ENCODE measurements around the gene FAM81B.
A peak's percentile ranks its signal among the peaks of the same experiment; 100 is the strongest.

The FAM81B gene

DNA sequence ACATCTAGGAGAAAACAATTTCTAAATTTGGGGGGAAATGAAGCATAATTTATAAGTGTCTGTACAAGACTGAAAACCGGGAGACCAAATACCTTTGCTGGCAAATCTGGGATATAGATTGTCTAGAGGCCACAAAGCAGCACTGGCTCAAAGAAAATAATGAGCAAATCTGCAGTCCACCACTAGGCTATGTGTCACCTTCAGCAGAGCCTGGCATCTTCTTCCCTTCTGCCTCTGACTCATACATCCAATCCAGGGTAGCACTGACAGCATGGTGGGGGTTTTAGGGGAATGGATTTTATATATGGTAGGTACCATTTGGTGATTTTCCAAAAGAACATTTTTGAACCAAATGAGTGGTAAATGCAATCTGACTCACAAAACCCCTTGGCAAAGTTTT is 12.8 kb downstream of the FAM81B start:
- DNase-seq, result no peak

DNA sequence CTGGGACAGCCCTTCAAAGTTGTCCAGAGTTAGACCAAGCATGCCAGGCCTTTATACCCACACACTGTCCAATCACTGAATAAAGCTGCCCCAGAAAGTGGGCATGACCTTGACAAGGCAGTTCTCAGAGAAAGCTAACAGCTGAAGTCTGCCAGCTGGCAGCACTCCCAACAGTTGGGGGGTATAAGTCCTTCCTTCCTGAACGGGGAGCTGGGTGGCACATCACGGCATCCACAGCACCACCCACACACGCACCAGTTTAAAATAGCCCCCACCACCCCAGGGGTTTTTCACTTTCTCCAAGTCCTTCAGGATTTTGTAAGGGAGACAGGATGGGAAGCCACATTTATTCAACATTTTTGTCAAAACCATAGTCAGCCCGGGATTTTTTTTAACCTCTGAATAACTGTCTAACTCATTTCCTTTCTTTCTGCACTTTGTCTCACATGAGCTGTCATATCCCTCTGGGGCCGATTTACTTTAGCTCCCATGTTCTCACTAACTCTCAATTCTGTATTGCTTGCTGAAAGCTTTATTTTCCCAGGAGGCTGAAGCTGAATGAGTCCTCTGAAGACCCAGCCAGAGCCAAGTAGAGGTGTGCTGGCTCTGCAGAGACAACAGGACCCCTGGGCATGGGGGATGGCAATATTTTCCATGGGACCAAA is 15.4 kb downstream of the FAM81B start:
- DNase-seq, result peak; percentile 25

- no peak for DNase-seq
Observed at GRCh38 chr5:95410279-95410678, 19.1 kb downstream of the FAM81B start.

DNA sequence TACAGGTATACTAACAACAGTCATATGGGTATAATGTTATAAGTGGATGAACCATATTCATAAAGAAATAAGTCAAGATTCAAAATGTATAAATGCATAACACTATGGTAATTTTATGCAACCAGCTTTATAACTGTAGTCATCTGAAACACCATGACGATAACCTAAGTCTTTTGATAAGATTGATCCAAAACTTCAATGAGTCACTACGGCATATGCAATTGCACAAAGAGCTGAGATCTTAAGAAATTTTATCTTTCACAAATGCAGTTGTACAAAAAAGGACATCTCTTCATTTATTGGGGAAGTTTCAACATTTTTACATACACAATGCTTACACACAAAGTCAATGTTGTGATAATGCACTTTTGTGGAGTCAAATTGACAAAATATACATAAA is 20.3 kb downstream of the FAM81B start:
- peak; percentile 9 for DNase-seq

GRCh38 chr5:95414451-95414850 is 23.3 kb downstream of the FAM81B start:
- no peak for DNase-seq

DNA sequence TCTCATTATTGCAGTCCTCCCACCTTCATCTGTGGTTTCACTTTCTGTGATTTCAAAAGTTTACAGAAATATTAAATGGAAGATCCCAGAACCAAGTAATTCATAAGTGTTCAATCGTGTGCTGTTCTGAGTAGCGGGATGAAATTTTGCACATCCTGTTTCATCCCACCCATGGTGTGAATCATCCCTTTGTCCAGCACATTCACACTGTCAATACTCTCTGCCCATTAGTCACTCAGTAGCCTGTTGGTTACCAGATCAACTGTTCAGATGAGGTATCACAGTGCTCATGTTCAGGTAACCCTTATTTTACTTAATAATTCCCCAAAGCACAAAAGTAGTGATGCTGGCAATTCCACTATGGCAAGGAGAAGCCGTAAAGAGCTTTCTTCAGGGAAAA is 26.8 kb downstream of the FAM81B start:
- DNase-seq, result no peak

DNA sequence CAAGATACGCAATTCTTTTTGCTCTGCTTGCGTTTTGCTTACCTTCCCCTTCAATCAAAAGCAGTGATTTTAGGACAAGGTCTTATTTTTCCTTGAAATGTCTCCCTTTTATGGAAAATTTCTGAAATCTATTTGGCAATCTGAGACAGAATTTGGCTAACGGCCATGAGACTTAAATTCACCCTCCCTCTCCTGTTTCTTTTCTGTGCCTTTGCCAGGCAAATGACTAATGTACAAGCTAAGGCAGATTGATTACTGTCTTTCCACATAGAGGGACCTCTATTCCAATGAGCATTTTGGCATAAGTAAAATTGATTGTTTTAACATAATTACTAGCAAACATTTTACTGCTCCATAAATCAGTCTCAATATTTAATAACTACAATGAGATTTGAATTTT is 31.7 kb downstream of the FAM81B start:
- no peak for DNase-seq

GRCh38 chr5:95424016-95424415 is 32.9 kb downstream of the FAM81B start:
- no peak for DNase-seq

DNA sequence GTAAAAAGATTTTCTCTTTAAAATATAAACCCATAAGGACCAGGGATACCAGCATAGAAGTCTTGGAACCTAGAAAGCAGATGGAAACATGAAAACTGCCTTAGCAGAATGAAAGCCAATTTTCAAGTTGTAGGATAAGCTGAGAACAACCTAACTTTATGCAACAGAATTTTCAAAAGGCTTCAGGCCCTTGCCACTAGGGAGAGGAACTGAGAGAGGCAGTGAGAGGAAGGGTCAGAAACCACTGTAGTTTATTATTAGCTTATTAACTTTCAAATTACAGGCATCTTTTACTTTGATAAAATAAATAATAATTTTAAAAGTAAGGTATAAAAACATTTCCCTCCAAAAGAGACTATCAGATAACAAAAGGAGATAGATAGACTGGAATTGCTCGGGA is 33.4 kb downstream of the FAM81B start:
- DNase-seq, result no peak

- no peak for DNase-seq
Observed at GRCh38 chr5:95426227-95426626, 35.1 kb downstream of the FAM81B start.

- DNase-seq, result no peak
Observed at GRCh38 chr5:95432779-95433178, 41.6 kb downstream of the FAM81B start.

GRCh38 chr5:95439801-95440493 is 48.8 kb downstream of the FAM81B start:
- DNase-seq, result no peak

GRCh38 chr5:95440825-95441224 is 49.7 kb downstream of the FAM81B start:
- DNase-seq, result no peak

- no peak for DNase-seq
Observed at GRCh38 chr5:95441636-95442035, 50.5 kb downstream of the FAM81B start.

DNA sequence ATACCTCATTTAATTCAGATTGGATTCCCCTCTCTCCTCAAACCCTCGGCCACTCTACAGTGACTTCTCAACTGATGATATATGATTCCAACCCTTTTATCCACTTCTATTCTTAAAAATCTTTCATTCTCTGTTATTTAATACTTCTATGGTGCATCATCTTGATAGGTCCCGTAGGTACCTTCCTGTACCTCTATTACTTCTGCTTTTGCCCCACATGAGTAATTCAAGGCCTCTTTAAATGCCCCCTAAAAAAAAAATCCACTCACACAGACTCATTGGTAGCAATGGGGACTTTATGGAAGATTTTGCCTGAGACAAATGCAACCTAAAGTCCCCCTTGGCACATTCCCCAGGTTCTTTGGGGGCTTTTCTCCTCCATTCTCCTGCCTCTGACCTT is 54.3 kb downstream of the FAM81B start:
- no peak for DNase-seq

- DNase-seq, result peak; percentile 90
Observed at GRCh38 chr5:95445995-95446394, 54.8 kb downstream of the FAM81B start.

GRCh38 chr5:95446560-95447221 is 55.5 kb downstream of the FAM81B start:
- no peak for DNase-seq

- no peak for DNase-seq
Observed at GRCh38 chr5:95447961-95448360, 56.8 kb downstream of the FAM81B start.

DNA sequence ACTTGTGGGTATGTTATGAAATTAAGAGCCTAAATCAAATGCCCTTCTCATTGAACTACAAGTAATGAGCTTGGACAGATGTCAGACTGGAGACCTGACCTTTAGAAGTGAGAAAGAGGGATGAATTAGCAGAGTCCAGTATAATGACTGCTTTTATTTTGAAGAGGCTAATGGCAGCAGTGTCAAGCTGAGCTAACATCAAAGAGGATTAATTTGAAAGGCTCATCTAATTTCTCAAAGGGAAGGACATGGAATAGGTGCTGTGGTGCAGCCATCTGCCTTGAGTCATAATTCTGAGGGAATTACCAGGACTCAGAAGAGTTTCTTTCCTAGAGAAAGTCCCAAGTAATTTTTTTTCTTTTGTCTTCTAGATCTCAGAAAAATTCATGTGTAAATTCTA is 57.6 kb downstream of the FAM81B start:
- peak; percentile 10 for DNase-seq

DNA sequence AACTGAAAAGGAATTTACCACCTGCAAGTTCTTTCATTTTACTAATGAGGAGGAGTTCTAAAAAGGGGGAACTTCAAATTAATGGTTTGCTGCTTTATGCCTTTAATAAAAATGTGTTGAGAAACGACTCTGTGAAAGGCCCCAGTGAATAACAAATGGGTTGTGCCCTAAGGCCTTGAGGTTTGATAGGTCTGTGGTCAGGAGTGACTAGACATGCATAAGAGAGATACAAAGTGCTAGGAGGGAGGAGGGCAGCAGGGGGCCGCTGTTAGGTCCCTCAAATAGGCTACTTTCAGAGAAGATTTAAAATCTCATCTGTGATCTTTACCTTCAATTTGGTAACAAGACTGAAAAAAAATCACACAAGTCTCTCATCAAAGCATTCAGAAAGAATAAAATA is 58.3 kb downstream of the FAM81B start:
- peak; percentile 78 for DNase-seq

DNA sequence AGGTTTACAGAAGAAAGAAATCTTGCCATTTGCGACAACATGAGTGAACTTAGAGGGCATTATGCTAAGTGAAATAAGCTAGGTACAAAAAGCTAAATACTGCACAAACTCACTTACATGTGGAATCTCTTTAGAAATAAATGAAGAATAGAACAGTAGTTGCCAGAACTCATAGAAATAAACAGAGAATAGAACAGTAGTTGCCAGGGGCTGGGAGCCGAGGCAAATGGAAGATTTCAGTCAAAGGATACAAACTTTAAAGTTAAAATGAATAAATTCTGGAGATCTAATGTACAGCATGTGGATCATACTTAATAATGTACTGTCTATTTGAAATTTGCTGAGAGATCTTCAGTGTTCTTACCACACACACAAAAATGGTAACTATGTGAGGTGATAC is 63.4 kb downstream of the FAM81B start:
- DNase-seq, result no peak

- no peak for DNase-seq
Observed at GRCh38 chr5:95460665-95461064, 69.5 kb downstream of the FAM81B start.

DNA sequence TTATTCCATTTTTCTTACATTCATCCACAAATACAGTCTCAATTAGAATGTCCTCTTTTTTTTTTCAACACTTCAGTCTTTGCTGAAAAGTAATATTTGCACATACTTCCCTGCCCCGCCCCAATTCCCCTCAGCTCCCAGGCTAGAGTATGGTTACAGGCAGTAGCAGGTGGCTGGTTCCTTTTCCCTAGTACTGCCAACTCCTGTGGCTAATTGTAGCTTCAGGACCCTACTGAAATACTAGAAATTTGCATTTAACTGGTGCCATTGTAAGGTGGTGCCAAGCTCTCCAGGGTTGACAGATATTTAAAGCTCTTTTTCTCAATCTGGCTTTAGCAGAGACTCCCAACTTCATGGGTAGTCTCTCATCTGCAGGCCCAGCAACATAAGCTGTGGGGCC is 80.3 kb downstream of the FAM81B start:
- no peak for DNase-seq

DNA sequence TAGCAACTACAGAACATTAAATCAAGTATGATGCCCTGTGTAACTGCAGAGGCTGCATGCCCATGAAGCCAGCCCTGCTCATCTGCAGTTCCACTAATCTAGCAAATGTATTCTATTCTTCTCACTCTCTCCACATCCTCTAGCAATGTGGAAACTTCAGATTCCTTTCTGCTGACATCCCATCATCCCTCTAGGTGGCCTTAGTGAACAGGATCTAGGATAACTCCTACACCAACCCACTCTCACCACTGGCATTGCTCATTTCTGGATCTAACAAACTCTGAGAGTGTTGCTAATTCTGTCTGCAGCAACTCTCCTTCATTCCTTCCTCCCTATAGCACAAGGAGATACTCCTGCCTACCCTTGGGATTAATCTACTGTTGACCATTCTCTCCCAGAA is 80.8 kb downstream of the FAM81B start:
- no peak for DNase-seq

All from hematopoietic multipotent progenitor cell treated with erythropoietin and hydrocortisone succinate and interleukin-3 and kit ligand, for 6 days (in vitro differentiated cells).